Measurements from ENCODE around the gene GNA15. TPM values are rescaled to one million over a fixed set of nuclear protein-coding genes. Genes with fewer than 3 reads are reported as not detected.
A peak's percentile ranks its signal among the peaks of the same experiment; 100 is the strongest.

Gene GNA15
- total and polyA plus RNA-seq, 8 donors: 0.19 to 3.0 (median 1.3) TPM

GRCh38 chr19:3146677-3147100 lies 10.9 kb downstream of the GNA15 start:
- 58 to 61% methylated on average over 5 of the region's 5 CpGs for WGBS, 2 donors
- FAIRE-seq: no peak
- H3K27me3 ChIP-seq: no peaks in the 10 kb centered on the region
- H3K27ac ChIP-seq: no peak overlapping the region
- peak; percentile 24 to 47 (median 40) for TF ChIP-seq CTCF (IDR thresholded peaks at IDR 0.05)
- no peak overlapping the region for H3K4me3 ChIP-seq
- no peaks in the 10 kb centered on the region for H3K9me3 ChIP-seq
- no peaks in the 10 kb centered on the region for H3K36me3 ChIP-seq
- ATAC-seq: peak in 2 of 4 donors; percentile 30 to 32
- DNase-seq: peak in 1 of 6 donors; percentile 45
- intact Hi-C loops (cut with DNase I): no loop called here
- H3K4me1 ChIP-seq: no peaks in the 10 kb centered on the region

GRCh38 chr19:3148503-3148902 lies 12.7 kb downstream of the GNA15 start:
- no peak for TF ChIP-seq CTCF (IDR thresholded peaks at IDR 0.05)
- 73 to 85% methylated on average over 19 to 20 of the region's 20 CpGs for WGBS, 2 donors
- DNase-seq (peak in 1 of 6 donors; percentile 55), ATAC-seq (no peak), FAIRE-seq (no peak)
- Histone ChIP-seq H3K27me3 (no peaks in the 10 kb centered on the region), H3K4me1 (no peaks in the 10 kb centered on the region), H3K27ac (no peak overlapping the region), H3K36me3 (no peaks in the 10 kb centered on the region), H3K9me3 (no peaks in the 10 kb centered on the region), H3K4me3 (no peak overlapping the region)
- intact Hi-C loops (cut with DNase I): no loop called here

GRCh38 chr19:3149089-3149488 lies 13.3 kb downstream of the GNA15 start:
- no peak for TF ChIP-seq CTCF (IDR thresholded peaks at IDR 0.05)
- no peak for FAIRE-seq

GRCh38 chr19:3149526-3150505 lies 14.0 kb downstream of the GNA15 start:
- TF ChIP-seq CTCF (IDR thresholded peaks at IDR 0.05): no peak
- Histone ChIP-seq H3K9me3 (no peaks in the 10 kb centered on the region), H3K4me3 (no peak overlapping the region), H3K27me3 (no peaks in the 10 kb centered on the region), H3K36me3 (no peaks in the 10 kb centered on the region), H3K27ac (no peak overlapping the region), H3K4me1 (no peaks in the 10 kb centered on the region)
- ATAC-seq (no peak), DNase-seq (no peak), FAIRE-seq (no peak)
- 32% methylated on average over 33 to 35 of the region's 35 CpGs for WGBS, 2 donors
- intact Hi-C loops (cut with DNase I): loop anchor here in 1 of 3 donors (10.0 kb wide), 1 partner anchor 265 kb away; no protein-coding TSS in a partner anchor

More at GRCh38 chr19:3149089-3149488, 13.3 kb downstream of the GNA15 start:
- intact Hi-C loops (cut with DNase I): no loop called here
- no peaks in the 10 kb centered on the region for H3K36me3 ChIP-seq
- DNase-seq (no peak), ATAC-seq (no peak)
- H3K27me3 ChIP-seq: no peaks in the 10 kb centered on the region
- no peaks in the 10 kb centered on the region for H3K9me3 ChIP-seq
- no peak overlapping the region for H3K4me3 ChIP-seq
- H3K27ac ChIP-seq: no peak overlapping the region
- WGBS, 2 donors: 64 to 81% methylated on average over 6 of the region's 6 CpGs
- H3K4me1 ChIP-seq: no peaks in the 10 kb centered on the region

Measured in pancreas (tissue), 10 donors.